Measurements from ENCODE around the gene ABLIM3.

DNA sequence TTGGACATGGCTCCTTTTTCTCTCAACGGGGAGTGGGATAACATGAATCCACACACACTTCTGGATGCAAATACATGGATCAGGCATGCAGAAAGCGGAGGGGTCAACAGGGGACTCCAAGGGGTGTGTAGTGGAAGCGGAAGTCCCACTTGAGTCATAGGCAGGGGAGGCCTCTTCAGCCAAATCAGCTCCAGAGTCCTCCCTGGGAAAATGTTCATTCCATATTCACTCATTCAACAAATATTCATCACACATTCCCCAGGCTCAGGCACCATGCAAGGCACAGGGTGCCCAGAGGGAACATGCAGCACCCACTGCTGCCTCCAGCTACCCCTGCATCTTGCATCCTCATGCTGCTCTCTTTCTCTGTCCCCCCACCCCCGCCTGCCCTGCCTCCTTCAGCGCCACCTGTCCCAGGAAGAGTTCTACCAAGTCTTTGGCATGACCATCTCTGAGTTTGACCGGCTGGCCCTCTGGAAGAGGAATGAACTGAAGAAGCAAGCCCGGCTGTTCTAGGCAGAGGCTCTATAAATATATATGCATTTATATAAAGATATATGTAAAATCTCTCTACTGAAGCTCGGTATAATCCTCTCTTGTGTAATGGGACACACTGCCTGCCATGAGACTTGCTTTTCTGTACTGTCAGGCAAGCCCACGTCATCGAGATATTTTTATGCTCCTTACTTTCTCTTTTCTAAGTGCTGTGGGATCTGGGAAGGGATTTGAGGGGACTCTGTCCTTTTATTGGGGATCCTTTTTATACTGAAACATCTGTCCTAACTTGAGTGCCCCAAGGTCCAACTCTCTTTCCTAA, 116.8 kb downstream of the ABLIM3 start:
- TF ChIP-seq, protein P1, sequence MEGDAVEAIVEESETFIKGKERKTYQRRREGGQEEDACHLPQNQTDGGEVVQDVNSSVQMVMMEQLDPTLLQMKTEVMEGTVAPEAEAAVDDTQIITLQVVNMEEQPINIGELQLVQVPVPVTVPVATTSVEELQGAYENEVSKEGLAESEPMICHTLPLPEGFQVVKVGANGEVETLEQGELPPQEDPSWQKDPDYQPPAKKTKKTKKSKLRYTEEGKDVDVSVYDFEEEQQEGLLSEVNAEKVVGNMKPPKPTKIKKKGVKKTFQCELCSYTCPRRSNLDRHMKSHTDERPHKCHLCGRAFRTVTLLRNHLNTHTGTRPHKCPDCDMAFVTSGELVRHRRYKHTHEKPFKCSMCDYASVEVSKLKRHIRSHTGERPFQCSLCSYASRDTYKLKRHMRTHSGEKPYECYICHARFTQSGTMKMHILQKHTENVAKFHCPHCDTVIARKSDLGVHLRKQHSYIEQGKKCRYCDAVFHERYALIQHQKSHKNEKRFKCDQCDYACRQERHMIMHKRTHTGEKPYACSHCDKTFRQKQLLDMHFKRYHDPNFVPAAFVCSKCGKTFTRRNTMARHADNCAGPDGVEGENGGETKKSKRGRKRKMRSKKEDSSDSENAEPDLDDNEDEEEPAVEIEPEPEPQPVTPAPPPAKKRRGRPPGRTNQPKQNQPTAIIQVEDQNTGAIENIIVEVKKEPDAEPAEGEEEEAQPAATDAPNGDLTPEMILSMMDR (IDR thresholded peaks at IDR 0.05; ENCODE audit: extremely low read depth in 1 of 2, insufficient read depth in 1 of 2, low read depth in 1 of 2, low read length in 2 of 2): no peak
- TF ChIP-seq EZH2 (IDR thresholded peaks at IDR 0.05; ENCODE audit: borderline replicate concordance, low read depth, low read length, severe bottlenecking) (no peak), POLR2AphosphoS5 (IDR thresholded peaks at IDR 0.05; ENCODE audit: insufficient read depth, low read depth, low read length) (no peak), MYC (IDR thresholded peaks at IDR 0.05; ENCODE audit: low read depth, low read length) (no peak), POLR2A (IDR thresholded peaks at IDR 0.05; ENCODE audit: low read depth, low read length) (no peak), JUN (IDR thresholded peaks at IDR 0.05; ENCODE audit: borderline replicate concordance, insufficient read depth, insufficient read length, low read depth) (no peak), FOS (IDR thresholded peaks at IDR 0.05; ENCODE audit: borderline replicate concordance, insufficient read depth, low read length) (no peak)
- TF ChIP-seq, protein P2, sequence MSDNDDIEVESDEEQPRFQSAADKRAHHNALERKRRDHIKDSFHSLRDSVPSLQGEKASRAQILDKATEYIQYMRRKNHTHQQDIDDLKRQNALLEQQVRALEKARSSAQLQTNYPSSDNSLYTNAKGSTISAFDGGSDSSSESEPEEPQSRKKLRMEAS (IDR thresholded peaks at IDR 0.05; ENCODE audit: insufficient read depth, insufficient read length): no peak
